IPS-20b (cell line): Measurements from ENCODE around the gene WFDC1.

ENCODE experiments used
- H3K27ac ChIP-seq: one replicate; pipeline ENCODE4 v1.5.1; 2013; ENCODE audit warnings: low read length
- H3K27me3 ChIP-seq: 2 replicates; pipeline ENCODE4 v1.6.1; 2013; ENCODE audit warnings: mild to moderate bottlenecking, low read length, inconsistent platforms; ENCODE audit not compliant: insufficient read depth
- H3K36me3 ChIP-seq: 2 replicates; pipeline ENCODE4 v1.6.1; 2013; ENCODE audit warnings: low read depth, mild to moderate bottlenecking, inconsistent platforms, low read length, moderate library complexity; ENCODE audit not compliant: insufficient read depth
- H3K4me1 ChIP-seq: 2 replicates; pipeline ENCODE4 v1.6.1; 2013; ENCODE audit warnings: mild to moderate bottlenecking, control low read depth, inconsistent platforms, low read length, moderate library complexity; ENCODE audit not compliant: insufficient read depth
- H3K4me3 ChIP-seq: 2 replicates; pipeline ENCODE4 v1.5.1; 2013; ENCODE audit warnings: mild to moderate bottlenecking, low read length, inconsistent platforms
- H3K9ac ChIP-seq: 2 replicates; pipeline ENCODE4 v1.6.1; 2013; ENCODE audit warnings: low read depth, mild to moderate bottlenecking, inconsistent platforms, low read length, moderate library complexity
- H3K9me3 ChIP-seq: 2 replicates; pipeline ENCODE4 v1.6.1; 2013; ENCODE audit warnings: mild to moderate bottlenecking, low read depth, low read length, inconsistent platforms; ENCODE audit not compliant: insufficient read depth

The WFDC1 gene, protein sequence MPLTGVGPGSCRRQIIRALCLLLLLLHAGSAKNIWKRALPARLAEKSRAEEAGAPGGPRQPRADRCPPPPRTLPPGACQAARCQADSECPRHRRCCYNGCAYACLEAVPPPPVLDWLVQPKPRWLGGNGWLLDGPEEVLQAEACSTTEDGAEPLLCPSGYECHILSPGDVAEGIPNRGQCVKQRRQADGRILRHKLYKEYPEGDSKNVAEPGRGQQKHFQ

DNA sequence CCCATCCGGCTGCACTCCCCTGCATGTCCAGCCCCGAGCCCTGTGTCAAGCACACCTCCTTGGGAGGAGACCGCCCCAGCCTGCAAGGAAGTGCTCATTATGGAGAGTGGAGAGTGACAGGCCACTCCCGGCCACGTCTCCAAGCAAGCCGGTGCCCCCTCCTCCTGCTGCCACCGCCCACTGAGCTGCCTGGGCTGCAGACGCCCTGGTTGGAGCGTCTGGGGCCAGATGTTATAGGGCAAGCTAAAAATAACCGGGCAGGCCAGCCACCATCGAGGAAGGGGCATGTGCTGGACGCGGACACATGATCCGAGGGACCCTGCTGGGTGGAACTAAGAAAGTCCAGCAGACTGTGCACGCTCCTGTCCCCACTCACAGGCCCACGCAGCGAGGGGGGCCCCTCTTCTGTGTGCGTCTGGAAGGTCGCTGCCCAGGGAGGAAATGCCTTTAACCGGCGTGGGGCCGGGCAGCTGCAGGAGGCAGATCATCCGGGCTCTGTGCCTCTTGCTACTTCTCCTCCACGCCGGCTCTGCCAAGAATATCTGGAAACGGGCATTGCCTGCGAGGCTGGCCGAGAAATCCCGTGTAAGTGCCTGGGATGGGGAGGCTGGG is at the start of gene WFDC1:
TSS of gene WFDC1 (plus strand) at position 348 of the 612 bp plus-strand sequence. CDS start at position 442, 94 bp downstream.
- no peak within 1 kb of the TSS for H3K27ac ChIP-seq
- H3K36me3 ChIP-seq, result no peaks in the 10 kb centered on the region
- H3K4me1 ChIP-seq, result peaks cover 9% of the 10 kb centered on the region; the same call in 1 of the 2 replicates
- no peak within 1 kb of the TSS for H3K9ac ChIP-seq
- peaks cover 10% of the 10 kb centered on the region for H3K27me3 ChIP-seq
- no peak within 1 kb of the TSS for H3K4me3 ChIP-seq
- no peaks in the 10 kb centered on the region for H3K9me3 ChIP-seq

DNA sequence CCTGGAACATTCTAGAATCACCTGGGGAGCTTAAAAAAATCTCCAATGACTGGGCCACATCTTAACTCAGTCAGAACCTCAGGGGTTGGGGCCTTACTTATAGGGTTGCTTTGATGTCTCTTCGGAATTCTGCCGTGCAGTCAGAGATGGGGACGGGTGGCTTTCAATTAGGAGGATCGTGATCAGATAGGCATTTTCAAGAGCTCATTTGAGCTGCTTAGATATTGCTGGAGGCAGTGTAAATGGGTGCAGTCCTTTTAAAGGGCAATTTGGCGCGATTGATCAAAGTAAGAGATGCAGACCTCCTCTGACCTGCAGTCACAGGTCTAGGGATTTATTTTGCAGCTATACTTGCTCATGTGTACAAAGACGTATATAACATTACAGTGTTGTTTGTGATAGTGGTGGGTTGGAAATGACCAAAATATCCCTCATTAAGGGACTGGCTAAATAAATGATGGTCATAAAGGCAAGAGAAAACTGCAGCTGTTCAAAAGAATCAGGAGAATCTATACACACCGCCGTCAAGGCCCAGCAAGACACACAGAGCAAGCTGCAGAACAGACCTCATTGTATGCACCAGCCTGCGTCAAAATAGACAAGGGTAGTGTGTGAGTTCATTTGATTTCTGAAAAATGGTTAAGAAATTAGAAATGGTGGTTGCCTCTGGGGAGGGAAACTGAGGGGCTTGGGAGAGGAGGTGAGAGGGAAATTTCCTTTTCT is 48.6 kb upstream of the WFDC1 start:
- no peaks in the 10 kb centered on the region for H3K36me3 ChIP-seq
- no peaks in the 10 kb centered on the region for H3K4me1 ChIP-seq
- H3K27me3 ChIP-seq, result no peaks in the 10 kb centered on the region
- H3K27ac ChIP-seq, result no peak overlapping the region
- no peak overlapping the region for H3K4me3 ChIP-seq
- H3K9ac ChIP-seq, result no peak overlapping the region
- 0 out of 2 replicates have a peak, but pooled peaks cover 4% of the 10 kb centered on the region for H3K9me3 ChIP-seq

DNA sequence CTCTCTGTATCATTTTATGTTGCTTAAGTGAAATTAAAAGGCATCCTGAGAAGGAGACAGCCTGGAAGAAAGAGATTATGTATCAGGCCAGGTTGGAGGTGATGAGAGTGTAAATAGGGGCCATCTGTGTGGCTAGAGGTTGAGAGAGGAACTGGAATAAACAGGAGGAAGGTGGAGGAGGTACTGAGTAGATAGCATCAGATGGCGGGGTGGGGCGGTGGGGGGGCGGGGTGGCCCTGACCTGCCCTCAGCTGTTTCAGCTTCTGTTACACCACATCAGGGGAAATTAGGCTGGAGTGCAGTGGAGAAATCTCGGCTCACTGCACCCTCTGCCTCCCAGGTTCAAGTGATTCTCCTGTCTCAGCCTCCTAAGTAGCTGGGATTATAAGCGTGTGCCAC is 48.0 kb upstream of the WFDC1 start:
- no peaks in the 10 kb centered on the region for H3K36me3 ChIP-seq
- H3K27ac ChIP-seq, result no peak overlapping the region
- H3K4me3 ChIP-seq, result no peak overlapping the region
- H3K4me1 ChIP-seq, result no peaks in the 10 kb centered on the region
- no peaks in the 10 kb centered on the region for H3K27me3 ChIP-seq
- no peak overlapping the region for H3K9ac ChIP-seq
- 0 out of 2 replicates have a peak, but pooled peaks cover 4% of the 10 kb centered on the region for H3K9me3 ChIP-seq

DNA sequence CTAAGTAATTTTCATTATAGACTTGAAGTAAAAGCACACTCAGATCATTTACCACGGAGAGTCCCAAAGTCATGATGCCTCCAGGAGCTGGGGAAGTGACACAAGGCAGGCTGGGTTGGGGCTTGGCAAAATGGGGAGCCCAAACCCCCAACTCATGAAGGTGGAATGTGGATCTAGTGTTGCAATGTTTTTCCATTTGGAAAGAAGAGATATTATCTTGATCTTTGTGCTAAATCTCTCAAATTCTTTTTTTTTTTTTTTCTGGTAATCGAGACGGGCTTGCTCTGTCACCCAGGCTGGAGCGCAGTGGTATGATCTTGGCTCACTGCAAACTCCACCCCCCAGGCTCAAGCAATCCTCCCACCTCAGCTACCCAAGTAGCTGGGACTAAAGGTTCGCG is 47.3 kb upstream of the WFDC1 start:
- H3K4me3 ChIP-seq, result no peak overlapping the region
- no peaks in the 10 kb centered on the region for H3K36me3 ChIP-seq
- H3K27ac ChIP-seq, result no peak overlapping the region
- no peak overlapping the region for H3K9ac ChIP-seq
- 0 out of 2 replicates have a peak, but pooled peaks cover 4% of the 10 kb centered on the region for H3K9me3 ChIP-seq
- H3K27me3 ChIP-seq, result no peaks in the 10 kb centered on the region
- H3K4me1 ChIP-seq, result no peaks in the 10 kb centered on the region

DNA sequence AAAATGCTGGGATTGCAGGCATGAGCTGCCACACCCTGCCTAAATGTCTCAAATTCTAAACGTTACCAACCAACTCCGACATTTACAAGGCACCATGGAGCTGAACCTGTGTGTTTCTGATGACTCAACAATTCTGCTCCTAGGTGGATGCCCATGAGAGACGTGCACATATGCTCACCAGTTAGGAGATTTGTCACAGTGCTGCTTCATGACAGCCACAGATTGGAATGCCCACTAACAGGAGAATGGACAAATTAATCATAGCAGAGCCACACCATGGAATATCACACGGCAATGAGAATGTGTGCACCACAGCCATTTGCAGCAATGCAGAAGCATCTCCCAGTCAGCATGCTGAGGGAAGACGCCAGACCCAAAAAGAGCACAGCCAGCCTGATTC is 46.8 kb upstream of the WFDC1 start:
- no peak overlapping the region for H3K27ac ChIP-seq
- H3K27me3 ChIP-seq, result no peaks in the 10 kb centered on the region
- no peaks in the 10 kb centered on the region for H3K36me3 ChIP-seq
- no peak overlapping the region for H3K9ac ChIP-seq
- H3K9me3 ChIP-seq, result 0 out of 2 replicates have a peak, but pooled peaks cover 4% of the 10 kb centered on the region
- H3K4me1 ChIP-seq, result no peaks in the 10 kb centered on the region
- no peak overlapping the region for H3K4me3 ChIP-seq

DNA sequence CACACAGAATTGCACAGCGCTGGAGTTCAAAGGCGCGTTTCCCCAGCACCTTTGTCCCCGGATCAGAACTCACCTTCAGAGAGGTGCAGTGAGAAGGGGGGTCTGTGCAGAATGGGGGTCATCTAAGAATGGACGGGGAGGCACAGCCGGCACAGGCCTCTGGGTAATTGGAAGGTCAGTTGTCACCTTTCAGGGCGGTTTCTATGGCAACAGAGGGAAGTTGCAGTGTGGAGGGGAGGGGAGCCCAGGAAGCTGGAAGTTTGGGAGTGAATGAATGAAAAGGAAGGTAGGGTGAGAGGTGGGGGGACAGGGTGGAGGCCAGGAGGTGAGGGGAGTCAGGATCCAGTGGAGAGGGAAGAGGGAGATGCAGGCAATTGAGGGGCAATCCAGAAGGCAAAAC is 42.5 kb upstream of the WFDC1 start:
- Histone ChIP-seq H3K9me3 (peaks cover 2% of the 10 kb centered on the region; the same call in 1 of the 2 replicates), H3K27ac (no peak overlapping the region), H3K4me1 (no peaks in the 10 kb centered on the region), H3K27me3 (no peaks in the 10 kb centered on the region), H3K4me3 (no peak overlapping the region), H3K9ac (no peak overlapping the region), H3K36me3 (no peaks in the 10 kb centered on the region)

DNA sequence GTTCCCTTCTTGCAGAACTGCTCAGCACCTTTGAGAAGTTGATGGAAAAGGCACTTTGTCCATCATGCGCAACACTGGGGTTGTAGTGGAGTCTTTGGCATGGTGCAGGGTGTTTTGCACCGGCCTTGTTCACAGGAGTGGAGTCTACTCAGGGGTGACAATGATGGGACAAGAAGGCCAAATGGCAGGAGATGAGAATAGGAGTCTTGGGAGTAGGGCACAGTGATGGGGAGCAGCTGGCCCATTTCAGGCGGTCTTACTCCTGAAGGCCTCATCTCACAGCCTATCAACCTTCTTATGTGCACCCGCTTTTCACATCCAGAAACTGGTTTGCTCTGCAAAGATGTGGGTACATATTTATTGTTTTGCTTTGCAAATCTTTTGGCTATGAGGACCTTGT is 41.5 kb upstream of the WFDC1 start:
- Histone ChIP-seq H3K9ac (no peak overlapping the region), H3K4me3 (no peak overlapping the region), H3K27ac (no peak overlapping the region), H3K36me3 (no peaks in the 10 kb centered on the region), H3K27me3 (no peaks in the 10 kb centered on the region), H3K9me3 (peaks cover 2% of the 10 kb centered on the region; the same call in 1 of the 2 replicates), H3K4me1 (no peaks in the 10 kb centered on the region)

DNA sequence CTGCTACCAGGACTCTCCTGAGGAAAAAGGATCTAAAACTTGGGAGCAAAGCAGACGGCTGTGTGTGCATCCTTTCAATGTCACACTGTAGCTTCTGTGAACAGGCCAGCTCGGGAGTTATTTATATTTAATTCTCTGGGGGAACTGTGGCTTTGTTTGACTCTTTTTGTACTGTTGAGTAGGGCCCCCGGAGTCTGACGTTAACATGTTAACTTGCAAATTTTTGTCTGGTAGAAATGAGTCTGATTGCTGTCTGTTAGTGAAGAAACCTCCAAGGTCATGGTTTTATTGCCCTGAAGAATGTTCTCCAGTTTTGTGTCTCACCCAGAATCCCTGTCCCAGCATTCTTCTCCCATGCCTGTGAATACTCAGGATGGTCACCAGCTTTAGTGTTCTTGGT is 40.6 kb upstream of the WFDC1 start:
- Histone ChIP-seq H3K4me3 (no peak overlapping the region), H3K27ac (no peak overlapping the region), H3K27me3 (no peaks in the 10 kb centered on the region), H3K4me1 (no peaks in the 10 kb centered on the region), H3K36me3 (no peaks in the 10 kb centered on the region), H3K9me3 (peaks cover 2% of the 10 kb centered on the region; the same call in 1 of the 2 replicates), H3K9ac (no peak overlapping the region)

DNA sequence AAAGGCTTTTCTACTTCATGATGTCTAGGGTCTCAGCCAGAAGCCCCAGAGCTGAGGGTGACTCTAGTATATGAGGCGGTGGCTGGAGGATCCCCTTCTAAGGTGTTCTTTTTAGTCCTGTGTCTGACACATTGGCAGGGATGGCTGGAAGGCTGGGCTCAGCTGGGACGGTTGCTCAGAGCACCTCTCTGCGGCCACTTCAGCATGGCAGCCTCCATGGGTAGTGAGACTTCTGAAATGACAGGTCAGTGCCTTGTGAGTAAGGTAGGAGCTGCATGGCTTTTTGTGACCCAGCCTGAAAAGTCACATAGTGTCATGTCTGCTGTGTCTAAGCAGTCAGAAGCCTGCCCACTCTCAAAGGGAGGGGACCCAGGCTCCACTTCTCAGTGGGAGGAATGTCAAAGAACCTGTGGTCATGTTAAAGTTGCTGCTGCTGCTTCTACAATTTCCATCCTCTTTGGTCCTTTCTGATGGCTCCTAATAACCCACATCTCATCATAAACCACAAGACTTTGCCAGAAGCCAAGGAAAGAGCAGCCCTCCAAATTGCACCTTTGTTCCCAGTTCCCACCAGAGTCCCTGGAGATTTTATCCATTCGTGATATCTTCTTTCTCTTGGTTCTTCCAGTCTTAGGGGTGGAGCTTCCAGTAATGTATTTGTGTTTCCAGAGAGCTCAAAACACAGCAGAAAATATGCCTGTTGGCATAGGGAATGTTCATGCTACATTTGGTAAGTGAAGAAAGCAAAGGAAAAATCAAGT is 39.4 kb upstream of the WFDC1 start:
- no peaks in the 10 kb centered on the region for H3K27me3 ChIP-seq
- H3K27ac ChIP-seq, result no peak overlapping the region
- H3K36me3 ChIP-seq, result no peaks in the 10 kb centered on the region
- H3K9ac ChIP-seq, result no peak overlapping the region
- no peaks in the 10 kb centered on the region for H3K4me1 ChIP-seq
- no peak overlapping the region for H3K4me3 ChIP-seq
- peaks cover 2% of the 10 kb centered on the region; the same call in 1 of the 2 replicates for H3K9me3 ChIP-seq

DNA sequence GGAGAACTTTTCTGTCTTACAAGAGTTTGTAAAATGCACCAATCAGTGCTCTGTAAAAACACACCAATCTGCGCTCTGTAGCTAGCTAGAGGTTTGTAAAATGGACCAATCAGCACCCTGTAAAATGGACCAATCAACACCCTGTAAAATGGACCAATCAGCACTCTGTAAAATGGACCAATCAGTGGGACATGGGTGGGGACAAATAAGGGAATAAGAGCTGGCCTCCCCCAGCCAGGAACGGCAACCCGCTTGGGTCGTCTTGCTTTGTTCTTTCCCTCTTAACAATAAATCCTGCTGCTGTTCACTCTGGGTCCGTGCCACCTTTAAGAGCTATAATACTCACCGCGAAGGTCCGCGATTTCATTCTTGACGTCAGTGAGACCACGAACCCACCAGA is 36.4 kb upstream of the WFDC1 start:
- H3K36me3 ChIP-seq, result no peaks in the 10 kb centered on the region
- peaks cover 2% of the 10 kb centered on the region; the same call in 1 of the 2 replicates for H3K9me3 ChIP-seq
- H3K27ac ChIP-seq, result no peak overlapping the region
- H3K4me3 ChIP-seq, result no peak overlapping the region
- no peaks in the 10 kb centered on the region for H3K4me1 ChIP-seq
- no peak overlapping the region for H3K9ac ChIP-seq
- no peaks in the 10 kb centered on the region for H3K27me3 ChIP-seq

DNA sequence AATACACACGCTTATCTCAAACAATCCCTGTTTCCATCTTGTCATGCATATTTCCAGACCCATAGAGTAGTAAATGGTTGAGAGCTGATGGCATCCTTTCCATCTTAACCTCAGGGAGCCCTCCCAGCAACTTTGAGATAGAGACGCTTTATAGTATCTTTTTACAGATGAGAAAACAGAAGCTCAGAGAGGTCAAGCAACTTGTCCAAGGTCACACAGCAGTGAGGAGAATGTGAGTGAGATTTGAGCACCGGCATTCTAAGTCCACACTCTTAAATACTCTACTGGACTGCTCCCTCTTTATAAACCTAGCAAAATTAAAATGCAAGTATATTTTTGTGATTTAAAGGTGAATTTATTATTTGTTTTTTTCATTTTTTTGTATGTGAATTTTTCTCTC is 35.0 kb upstream of the WFDC1 start:
- Histone ChIP-seq H3K36me3 (no peaks in the 10 kb centered on the region), H3K4me1 (no peaks in the 10 kb centered on the region), H3K4me3 (no peak overlapping the region), H3K27me3 (no peaks in the 10 kb centered on the region), H3K9ac (no peak overlapping the region), H3K27ac (no peak overlapping the region), H3K9me3 (peaks cover 2% of the 10 kb centered on the region; the same call in 1 of the 2 replicates)
